GM12801 (cell line): Measurements from ENCODE around the gene OGFRL1.

Experiments used
- CTCF ChIP-seq: IDR thresholded peaks from one replicate; pipeline ENCODE4 v1.5.1; 2011; ENCODE audit warnings: control low read depth; ENCODE audit not compliant: insufficient read length; ENCODE audit errors: extremely low read depth

OGFRL1 gene

GRCh38 chr6:71300561-71301168 lies 12.1 kb downstream of the OGFRL1 start:
- TF ChIP-seq CTCF, result no peak

DNA sequence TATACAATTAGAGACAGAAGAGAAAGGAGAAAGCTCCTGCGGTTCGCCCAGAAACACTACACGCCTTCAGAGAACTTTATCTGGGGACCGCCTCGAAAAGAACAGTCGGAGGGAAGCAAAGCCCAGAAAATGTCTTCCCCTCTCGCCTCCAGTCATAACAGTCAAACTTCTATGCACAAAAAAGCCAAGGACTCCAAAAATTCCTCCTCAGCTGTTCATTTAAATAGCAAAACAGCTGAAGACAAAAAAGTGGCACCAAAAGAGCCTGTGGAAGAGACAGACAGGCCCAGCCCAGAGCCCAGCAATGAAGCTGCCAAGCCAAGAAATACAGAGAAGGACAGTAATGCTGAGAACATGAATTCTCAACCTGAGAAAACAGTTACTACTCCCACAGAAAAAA lies 12.9 kb downstream of the OGFRL1 start:
- TF ChIP-seq CTCF, result no peak

DNA sequence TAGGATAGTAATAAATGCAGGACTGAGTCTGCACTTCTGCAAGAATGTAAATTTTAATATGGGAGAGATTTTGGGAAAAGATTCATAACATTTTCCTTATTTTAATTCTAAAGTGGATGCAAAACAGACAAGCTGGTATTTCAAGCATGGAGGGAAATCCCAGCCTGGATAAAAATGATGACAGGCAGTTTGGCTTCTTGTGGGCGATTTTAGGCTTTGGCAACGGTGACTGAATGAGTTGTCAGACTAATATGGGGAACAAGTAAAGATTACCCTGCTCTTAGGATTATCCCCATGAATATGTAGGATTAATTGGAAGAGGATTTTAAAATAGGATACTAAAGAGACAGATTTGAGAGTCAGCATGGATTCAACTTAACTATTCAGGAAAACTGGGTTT lies 21.0 kb downstream of the OGFRL1 start:
- no peak for TF ChIP-seq CTCF

GRCh38 chr6:71310261-71310660 lies 21.6 kb downstream of the OGFRL1 start:
- TF ChIP-seq CTCF, result no peak

- no peak for TF ChIP-seq CTCF
Observed at GRCh38 chr6:71312089-71312488, 23.5 kb downstream of the OGFRL1 start.

GRCh38 chr6:71317441-71317840 lies 28.8 kb downstream of the OGFRL1 start:
- no peak for TF ChIP-seq CTCF

GRCh38 chr6:71320041-71320440 lies 31.4 kb downstream of the OGFRL1 start:
- TF ChIP-seq CTCF, result no peak

GRCh38 chr6:71321314-71321713 lies 32.7 kb downstream of the OGFRL1 start:
- no peak for TF ChIP-seq CTCF
